ENCODE data around the gene LNX1. TPM values are rescaled to one million over a fixed set of nuclear protein-coding genes. Genes with fewer than 3 reads are reported as not detected.

Gene LNX1
- total and polyA plus RNA-seq, 9 donors, result 0.35 to 4.4 (median 1.5) TPM

Other genes starting within 250 kb of the LNX1 start
- gene SCFD2, start 225.4 kb downstream of the LNX1 start, total RNA-seq, result 10 to 100 TPM; 10.1 to 42.1 (median 13.5) TPM
- 10 to 100 TPM in 1 of 2 donors, 1 to 10 TPM in 1; 5.1 to 14.3 TPM for gene SCFD2, start 225.4 kb downstream of the LNX1 start, polyA plus RNA-seq
- 10 to 100 TPM; 50.7 to 67.9 (median 66.1) TPM for gene FIP1L1, start 213.8 kb downstream of the LNX1 start, total RNA-seq
- 10 to 100 TPM; 50.1 to 64.4 TPM for gene FIP1L1, start 213.8 kb downstream of the LNX1 start, polyA plus RNA-seq